T-helper 9 cell (primary cell): Measurements from ENCODE around the gene KDM3B.
"Not testable (repeated sequence)": the region's sequence is repeated elsewhere in the genome, so short reads cannot be mapped to it uniquely, and the experiment has no call there.

ENCODE experiments used
- DNase-seq: peaks from one replicate; pipeline ENCODE4 v3.0.0-alpha.2; 2020

KDM3B gene

GRCh38 chr5:138408023-138408422, 55.5 kb downstream of the KDM3B start:
- no peak for DNase-seq

- DNase-seq = not testable (repeated sequence)
Measured at GRCh38 chr5:138410996-138411640, 58.6 kb downstream of the KDM3B start.

GRCh38 chr5:138418444-138418843, 66.0 kb downstream of the KDM3B start:
- no peak for DNase-seq

- no peak for DNase-seq
Measured at GRCh38 chr5:138425079-138425478, 72.6 kb downstream of the KDM3B start.

GRCh38 chr5:138435943-138436342, 83.5 kb downstream of the KDM3B start:
- no peak for DNase-seq

- no peak for DNase-seq
Measured at GRCh38 chr5:138438003-138438723, 85.7 kb downstream of the KDM3B start.

- peak; percentile 46 for DNase-seq
Measured at GRCh38 chr5:138438724-138439476, 86.4 kb downstream of the KDM3B start, which contains the start of gene REEP2. Gene REEP2, plus strand, starts transcription at chr5:138439057. Its CDS starts 152 bp downstream, at chr5:138439209.

- DNase-seq = no peak
Measured at GRCh38 chr5:138439477-138440158, 87.1 kb downstream of the KDM3B start.

GRCh38 chr5:138440159-138441073, 87.9 kb downstream of the KDM3B start:
- DNase-seq = no peak

GRCh38 chr5:138441221-138441620, 88.7 kb downstream of the KDM3B start:
- DNase-seq = no peak

GRCh38 chr5:138444078-138444773, 91.7 kb downstream of the KDM3B start:
- DNase-seq = no peak

GRCh38 chr5:138444774-138445546, 92.5 kb downstream of the KDM3B start:
- DNase-seq = no peak

- DNase-seq = no peak
Measured at GRCh38 chr5:138445547-138446271, 93.2 kb downstream of the KDM3B start.

GRCh38 chr5:138448070-138448469, 95.6 kb downstream of the KDM3B start:
- DNase-seq = no peak

- no peak for DNase-seq
Measured at GRCh38 chr5:138448481-138449398, 96.3 kb downstream of the KDM3B start.

GRCh38 chr5:138449501-138450239, 97.2 kb downstream of the KDM3B start:
- peak; percentile 76 for DNase-seq

- DNase-seq = no peak
Measured at GRCh38 chr5:138450971-138451370, 98.5 kb downstream of the KDM3B start.

GRCh38 chr5:138452720-138453119, 100.2 kb downstream of the KDM3B start:
- DNase-seq = no peak
